Psoas muscle (tissue), 8 donors: ENCODE measurements around the gene BFSP2. TPM values are rescaled to one million over a fixed set of nuclear protein-coding genes. Genes with fewer than 3 reads are reported as not detected.

Source experiments
- ATAC-seq, 4 donors: fragments of 200-7000 bp; cut with Tn5 transposase; one replicate each; pipeline ENCODE4 v1.9.1; 2020; ENCODE audit warnings: moderate library complexity in 3 of 4, mild to moderate bottlenecking in 2 of 4
- DNase-seq, 2 donors: peaks; one replicate each; pipeline ENCODE4 v3.0.0-alpha.2; 2020
- H3K27ac ChIP-seq: fragments of 200-600 bp; one replicate; pipeline ENCODE4 v1.8.0; 2022
- H3K27me3 ChIP-seq, 3 donors: fragments of 200-600 bp in 1 of 3; one replicate each; pipeline versions ENCODE4 v1.6.1 to v1.8.0; 2013 to 2022; ENCODE audit warnings: low read length in 2 of 3, mild to moderate bottlenecking in 2 of 3, moderate library complexity in 1 of 3; ENCODE audit not compliant: insufficient read depth in 3 of 3
- H3K36me3 ChIP-seq, 2 donors: fragments of 200-600 bp in 1 of 2; one replicate each; pipeline versions ENCODE4 v1.6.1 to v1.8.0; 2013 to 2022; ENCODE audit warnings: low read depth in 1 of 2, mild to moderate bottlenecking in 1 of 2, moderate library complexity in 1 of 2; ENCODE audit not compliant: insufficient read depth in 1 of 2
- H3K4me1 ChIP-seq: fragments of 200-600 bp; one replicate; pipeline ENCODE4 v1.8.0; 2022
- H3K4me3 ChIP-seq: fragments of 200-600 bp; one replicate; pipeline ENCODE4 v1.8.0; 2022; ENCODE audit warnings: mild to moderate bottlenecking
- H3K9me3 ChIP-seq: fragments of 200-600 bp; one replicate; pipeline ENCODE4 v1.8.0; 2022
- WGBS, 3 donors: extraction: QIAGEN DNeasy Blood & Tissue Kit; methylation state at CpG; one replicate each; pipeline versions ENCODE4 v1.1.6 to v1.1.7; 2013; 5-methylcytosine and 5-hydroxymethylcytosine counted together
- intact Hi-C, 2 donors: fragments of 100-400 bp; cut with DNase I; formaldehyde crosslinking; loops; one replicate each; pipeline versions ENCODE4 v1.11.0 to v1.14.2; 2022
- polyA plus RNA-seq, 3 donors: library from polyadenylated mRNA; stranded (reverse); fragments of 200-250 nt; gene quantifications; one replicate each; pipeline ENCODE4 v1.2.3, GENCODE V29; 2013
- total RNA-seq, 4 donors: library from RNA; stranded (reverse); fragmentation: NEBNext Ultra II Directional in 2 of 4; extraction: Animal tissue kit (Norgen Biotek cat#: 25700) in 2 of 4; gene quantifications; one replicate each; pipeline versions ENCODE4 v1.2.1 to v1.2.4, GENCODE V29; 2021 to 2023
- TF ChIP-seq, protein P1 (sequence below): fragments of 200-600 bp; IDR thresholded peaks from one replicate; pipeline ENCODE4 v1.8.0; 2022; ENCODE audit warnings: antibody characterized with exemption
- donor health status: healthy with polysubstance abuse.
- donor health status: DM: no; HTN: no; CAD: no; lungs with moderate emphysema.
- donor health status: Bipolar disorder and iron deficiency.
- donor health status: healthy.
- donor health status: DM: yes; HTN: yes; CAD: no.
- donor health status: DM: no; HTN: no; CAD: no.
- donor health status: DM: no; HTN: no; CAD: no.
- donor health status: DM: yes; HTN: yes; CAD: no.

Gene BFSP2
- total and polyA plus RNA-seq, 7 donors = not detected

DNA sequence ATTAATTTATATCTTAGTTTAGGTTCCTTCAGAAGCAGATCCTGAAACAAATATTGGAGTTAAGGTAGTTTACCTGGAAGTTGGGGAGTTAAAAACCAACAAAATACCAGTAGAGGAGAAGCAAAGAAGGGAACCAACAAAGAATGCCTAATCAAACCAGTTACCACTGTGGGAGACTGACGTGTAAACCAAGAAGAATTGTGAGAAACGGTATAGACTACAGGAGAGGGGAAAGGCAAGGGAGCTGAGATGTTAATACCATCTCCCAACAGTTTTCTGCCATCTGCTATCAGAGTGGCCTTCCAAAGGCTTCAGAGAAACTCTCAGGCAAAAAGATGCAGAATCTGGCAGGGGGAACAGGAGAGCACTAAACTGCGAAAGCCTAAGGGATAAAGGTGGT is 53.5 kb downstream of the BFSP2 start:
- DNase-seq (no peak), ATAC-seq (no peak)
- H3K27ac ChIP-seq = no peak overlapping the region
- TF ChIP-seq, protein P1, sequence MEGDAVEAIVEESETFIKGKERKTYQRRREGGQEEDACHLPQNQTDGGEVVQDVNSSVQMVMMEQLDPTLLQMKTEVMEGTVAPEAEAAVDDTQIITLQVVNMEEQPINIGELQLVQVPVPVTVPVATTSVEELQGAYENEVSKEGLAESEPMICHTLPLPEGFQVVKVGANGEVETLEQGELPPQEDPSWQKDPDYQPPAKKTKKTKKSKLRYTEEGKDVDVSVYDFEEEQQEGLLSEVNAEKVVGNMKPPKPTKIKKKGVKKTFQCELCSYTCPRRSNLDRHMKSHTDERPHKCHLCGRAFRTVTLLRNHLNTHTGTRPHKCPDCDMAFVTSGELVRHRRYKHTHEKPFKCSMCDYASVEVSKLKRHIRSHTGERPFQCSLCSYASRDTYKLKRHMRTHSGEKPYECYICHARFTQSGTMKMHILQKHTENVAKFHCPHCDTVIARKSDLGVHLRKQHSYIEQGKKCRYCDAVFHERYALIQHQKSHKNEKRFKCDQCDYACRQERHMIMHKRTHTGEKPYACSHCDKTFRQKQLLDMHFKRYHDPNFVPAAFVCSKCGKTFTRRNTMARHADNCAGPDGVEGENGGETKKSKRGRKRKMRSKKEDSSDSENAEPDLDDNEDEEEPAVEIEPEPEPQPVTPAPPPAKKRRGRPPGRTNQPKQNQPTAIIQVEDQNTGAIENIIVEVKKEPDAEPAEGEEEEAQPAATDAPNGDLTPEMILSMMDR = no peak
- intact Hi-C loops = no loop called here
- H3K27me3 ChIP-seq = no peaks in the 10 kb centered on the region
- H3K9me3 ChIP-seq = no peaks in the 10 kb centered on the region
- no peaks in the 10 kb centered on the region for H3K36me3 ChIP-seq
- H3K4me1 ChIP-seq = peaks cover 8% of the 10 kb centered on the region
- no peak overlapping the region for H3K4me3 ChIP-seq
- 77 to 87% (median 86%) methylated on average over 3 of the region's 3 CpGs for WGBS, 3 donors

DNA sequence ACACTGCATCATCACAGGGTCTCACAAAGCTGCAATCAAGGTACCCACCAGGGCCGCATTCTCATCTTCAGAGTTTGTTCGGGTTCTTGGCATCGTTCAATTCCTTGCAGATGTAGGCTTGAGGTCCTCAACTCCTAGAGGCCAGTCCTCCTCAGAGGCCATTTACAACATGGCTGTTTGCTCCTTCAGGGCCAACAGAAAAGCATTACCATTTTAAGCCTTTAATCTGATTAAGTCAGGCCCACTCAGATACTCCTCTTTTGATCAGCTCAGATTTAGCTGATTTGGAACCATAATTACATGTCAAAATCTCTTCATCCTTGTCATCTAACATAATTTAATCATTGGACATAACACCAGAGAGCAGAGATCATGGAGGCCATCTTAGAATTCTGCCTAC is 55.4 kb downstream of the BFSP2 start:
- intact Hi-C loops = no loop called here
- Histone ChIP-seq H3K4me1 (peaks cover 11% of the 10 kb centered on the region), H3K4me3 (no peak overlapping the region), H3K36me3 (no peaks in the 10 kb centered on the region), H3K9me3 (no peaks in the 10 kb centered on the region), H3K27ac (no peak overlapping the region), H3K27me3 (no peaks in the 10 kb centered on the region)
- TF ChIP-seq, protein P1 = no peak
- ATAC-seq (no peak), DNase-seq (no peak)
- WGBS, 3 donors = 77 to 97% (median 96%) methylated on average over 3 of the region's 3 CpGs

DNA sequence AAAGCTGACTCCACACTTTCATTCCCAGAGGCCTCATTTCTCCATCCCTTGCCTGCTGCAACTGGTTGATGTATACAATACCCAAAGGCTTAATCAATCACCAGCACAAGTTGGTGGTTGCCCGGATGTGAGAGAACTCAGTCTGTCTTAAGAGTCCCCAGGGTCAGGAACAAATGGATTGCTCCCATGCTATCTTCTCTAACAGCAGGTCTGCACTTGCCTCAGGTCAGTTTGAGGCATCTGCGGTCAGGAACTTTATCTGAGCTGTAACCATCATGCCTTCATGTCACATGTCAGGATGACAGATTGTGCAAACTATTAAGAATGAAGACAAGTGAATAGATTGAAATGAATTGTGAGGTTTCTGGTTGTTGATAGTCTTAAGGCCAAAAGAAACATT is 56.1 kb downstream of the BFSP2 start:
- Histone ChIP-seq H3K4me3 (no peak overlapping the region), H3K36me3 (no peaks in the 10 kb centered on the region), H3K9me3 (no peaks in the 10 kb centered on the region), H3K4me1 (peaks cover 18% of the 10 kb centered on the region), H3K27ac (no peak overlapping the region), H3K27me3 (no peaks in the 10 kb centered on the region)
- ATAC-seq = no peak
- intact Hi-C loops = no loop called here
- TF ChIP-seq, protein P1 = no peak
- 62 to 79% (median 75%) methylated on average over 2 of the region's 2 CpGs for WGBS, 3 donors
- no peak for DNase-seq

DNA sequence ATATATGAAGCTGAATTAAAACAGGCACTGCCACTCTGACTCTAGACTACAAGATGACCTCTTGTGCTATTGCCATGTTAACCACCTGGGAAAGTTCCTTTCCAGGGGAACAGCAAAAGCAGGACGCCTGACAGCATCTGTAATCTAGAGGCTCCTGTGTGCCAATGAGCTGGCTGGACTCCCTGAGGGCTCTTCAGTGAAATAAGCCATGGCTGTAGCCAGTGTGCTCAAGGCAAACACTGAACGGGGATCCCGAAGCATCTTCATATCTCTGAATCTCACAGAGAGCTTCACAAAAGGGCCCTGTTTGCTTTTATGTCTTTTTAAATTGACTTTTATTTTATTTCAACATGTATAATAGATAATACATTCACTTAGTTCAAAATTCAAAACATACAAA is 57.2 kb downstream of the BFSP2 start:
- Histone ChIP-seq H3K9me3 (no peaks in the 10 kb centered on the region), H3K36me3 (no peaks in the 10 kb centered on the region), H3K27me3 (no peaks in the 10 kb centered on the region), H3K27ac (no peak overlapping the region), H3K4me3 (no peak overlapping the region), H3K4me1 (peaks cover 26% of the 10 kb centered on the region)
- ATAC-seq = no peak
- TF ChIP-seq, protein P1 = no peak
- intact Hi-C loops = no loop called here
- DNase-seq = no peak
- WGBS, 3 donors = 59 to 70% (median 61%) methylated on average over 3 of the region's 3 CpGs

DNA sequence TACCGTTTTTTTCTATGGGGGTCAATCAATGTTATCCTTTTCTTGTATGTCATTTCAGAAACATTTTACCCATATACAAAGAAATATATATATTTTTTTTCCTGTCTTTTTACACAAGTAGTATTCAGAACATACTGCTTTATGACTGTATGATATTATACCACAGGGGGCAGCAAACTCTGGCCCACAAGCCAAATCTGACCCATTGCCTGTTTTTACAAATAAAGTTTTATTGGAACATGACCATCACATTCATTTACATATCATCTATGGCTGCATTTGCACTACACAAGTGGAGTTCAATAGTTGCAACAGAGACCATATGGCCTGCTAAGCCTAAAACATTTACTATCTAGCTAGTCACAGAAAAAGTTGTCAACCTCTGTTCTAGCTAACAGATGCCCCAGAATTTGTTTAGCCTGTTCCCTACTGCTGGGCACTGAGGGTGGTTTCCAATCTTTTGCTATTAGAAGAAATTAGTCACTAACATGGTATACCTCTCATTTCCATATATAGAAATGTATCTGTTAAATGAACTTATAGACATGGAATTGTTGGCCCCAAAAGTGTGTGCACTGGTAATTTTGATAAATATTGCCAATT is 57.7 kb downstream of the BFSP2 start:
- Histone ChIP-seq H3K27me3 (no peaks in the 10 kb centered on the region), H3K4me1 (peaks cover 26% of the 10 kb centered on the region), H3K9me3 (no peaks in the 10 kb centered on the region), H3K27ac (no peak overlapping the region), H3K36me3 (no peaks in the 10 kb centered on the region), H3K4me3 (no peak overlapping the region)
- intact Hi-C loops = no loop called here
- 82 to 95% (median 94%) methylated on average over 1 of the region's 1 CpG for WGBS, 3 donors
- DNase-seq (no peak), ATAC-seq (no peak)
- TF ChIP-seq, protein P1 = no peak
